Measurements from ENCODE around the gene NR2C2.

NR2C2 gene

GRCh38 chr3:14905055-14905657 is 42.2 kb upstream of the NR2C2 start:
- in situ Hi-C loops (cut with HindIII; ENCODE audit: low sequenced_read_pairs): no loop called here
- no peak for DNase-seq (ENCODE audit: low read depth, low spot score)
- TF ChIP-seq, protein P1, sequence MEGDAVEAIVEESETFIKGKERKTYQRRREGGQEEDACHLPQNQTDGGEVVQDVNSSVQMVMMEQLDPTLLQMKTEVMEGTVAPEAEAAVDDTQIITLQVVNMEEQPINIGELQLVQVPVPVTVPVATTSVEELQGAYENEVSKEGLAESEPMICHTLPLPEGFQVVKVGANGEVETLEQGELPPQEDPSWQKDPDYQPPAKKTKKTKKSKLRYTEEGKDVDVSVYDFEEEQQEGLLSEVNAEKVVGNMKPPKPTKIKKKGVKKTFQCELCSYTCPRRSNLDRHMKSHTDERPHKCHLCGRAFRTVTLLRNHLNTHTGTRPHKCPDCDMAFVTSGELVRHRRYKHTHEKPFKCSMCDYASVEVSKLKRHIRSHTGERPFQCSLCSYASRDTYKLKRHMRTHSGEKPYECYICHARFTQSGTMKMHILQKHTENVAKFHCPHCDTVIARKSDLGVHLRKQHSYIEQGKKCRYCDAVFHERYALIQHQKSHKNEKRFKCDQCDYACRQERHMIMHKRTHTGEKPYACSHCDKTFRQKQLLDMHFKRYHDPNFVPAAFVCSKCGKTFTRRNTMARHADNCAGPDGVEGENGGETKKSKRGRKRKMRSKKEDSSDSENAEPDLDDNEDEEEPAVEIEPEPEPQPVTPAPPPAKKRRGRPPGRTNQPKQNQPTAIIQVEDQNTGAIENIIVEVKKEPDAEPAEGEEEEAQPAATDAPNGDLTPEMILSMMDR (IDR thresholded peaks at IDR 0.05; ENCODE audit: low read depth, low read length): no peak
- H3K4me3 ChIP-seq (ENCODE audit: low read depth, low read length): no peak overlapping the region

GRCh38 chr3:14906355-14906971 is 40.9 kb upstream of the NR2C2 start:
- no peak for DNase-seq (ENCODE audit: low read depth, low spot score)
- in situ Hi-C loops (cut with HindIII; ENCODE audit: low sequenced_read_pairs): no loop called here
- TF ChIP-seq, protein P1 (IDR thresholded peaks at IDR 0.05; ENCODE audit: low read depth, low read length): no peak
- H3K4me3 ChIP-seq (ENCODE audit: low read depth, low read length): no peak overlapping the region

DNA sequence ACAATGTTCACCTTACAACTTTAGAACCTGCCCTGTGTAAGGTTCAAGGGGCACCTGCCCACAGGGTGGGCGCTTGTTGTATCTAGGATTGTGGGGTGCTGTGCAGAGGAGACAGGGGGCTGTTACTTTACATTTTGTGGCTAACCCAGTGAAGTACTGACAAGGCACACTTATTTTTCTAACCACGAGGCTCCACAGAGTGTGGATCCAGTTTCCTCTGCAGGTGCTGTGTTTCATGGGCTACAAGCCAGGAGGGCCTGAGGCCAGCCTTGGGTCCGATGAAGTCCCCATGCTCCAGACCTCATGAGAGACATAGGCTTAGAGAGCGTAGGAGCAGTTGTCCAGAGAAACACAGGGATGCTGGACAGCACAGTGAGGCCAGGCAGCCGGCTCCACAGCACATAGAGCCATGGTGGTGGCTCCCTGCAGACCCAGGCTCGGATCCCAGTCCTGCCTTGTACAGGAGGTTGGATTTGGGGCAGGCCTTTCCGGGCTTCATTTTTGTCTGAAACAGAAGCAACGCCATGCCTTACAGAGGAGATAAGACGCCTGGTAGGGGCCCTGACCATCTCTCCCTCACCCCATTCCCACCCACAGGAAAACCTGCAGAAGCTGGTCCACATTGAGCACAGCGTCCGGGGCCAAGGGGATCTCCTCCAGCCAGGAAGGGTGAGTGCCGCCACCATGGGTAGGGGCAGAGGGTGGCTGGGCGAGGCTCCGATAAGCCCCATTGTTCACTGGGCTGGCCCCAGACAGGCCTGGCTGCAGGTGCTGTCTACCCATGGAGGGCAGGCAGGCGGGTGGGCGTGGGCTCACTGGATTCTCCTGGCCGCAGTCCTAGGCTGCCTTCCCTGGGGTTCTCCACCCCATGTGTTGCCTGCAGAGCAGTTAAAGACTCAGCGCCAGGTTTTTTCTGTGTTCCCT is 40.1 kb upstream of the NR2C2 start:
- TF ChIP-seq, protein P1 (IDR thresholded peaks at IDR 0.05; ENCODE audit: low read depth, low read length): no peak
- H3K4me3 ChIP-seq (ENCODE audit: low read depth, low read length): no peak overlapping the region
- DNase-seq (ENCODE audit: low read depth, low spot score): no peak
- in situ Hi-C loops (cut with HindIII; ENCODE audit: low sequenced_read_pairs): no loop called here

DNA sequence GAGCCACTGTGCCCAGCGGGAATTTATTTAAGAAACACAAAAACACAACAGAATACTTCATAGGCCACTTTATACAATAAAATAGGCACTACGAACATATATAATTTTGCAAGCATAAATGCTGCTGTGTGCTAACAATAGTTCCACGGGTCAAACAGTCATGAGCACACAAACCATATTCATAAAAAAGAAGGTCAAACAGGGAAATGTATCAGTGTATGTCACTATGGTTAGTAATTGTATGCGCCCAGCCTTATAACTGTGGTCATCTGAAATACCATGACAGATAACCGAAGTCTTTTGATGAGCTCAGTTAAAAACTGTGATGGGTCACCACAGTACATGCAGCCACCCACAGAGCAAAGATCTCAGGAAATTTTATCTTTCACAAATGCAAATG is 38.1 kb upstream of the NR2C2 start:
- no peak for DNase-seq (ENCODE audit: low read depth, low spot score)
- in situ Hi-C loops (cut with HindIII; ENCODE audit: low sequenced_read_pairs): no loop called here
- no peak overlapping the region for H3K4me3 ChIP-seq (ENCODE audit: low read depth, low read length)
- TF ChIP-seq, protein P1 (IDR thresholded peaks at IDR 0.05; ENCODE audit: low read depth, low read length): no peak

DNA sequence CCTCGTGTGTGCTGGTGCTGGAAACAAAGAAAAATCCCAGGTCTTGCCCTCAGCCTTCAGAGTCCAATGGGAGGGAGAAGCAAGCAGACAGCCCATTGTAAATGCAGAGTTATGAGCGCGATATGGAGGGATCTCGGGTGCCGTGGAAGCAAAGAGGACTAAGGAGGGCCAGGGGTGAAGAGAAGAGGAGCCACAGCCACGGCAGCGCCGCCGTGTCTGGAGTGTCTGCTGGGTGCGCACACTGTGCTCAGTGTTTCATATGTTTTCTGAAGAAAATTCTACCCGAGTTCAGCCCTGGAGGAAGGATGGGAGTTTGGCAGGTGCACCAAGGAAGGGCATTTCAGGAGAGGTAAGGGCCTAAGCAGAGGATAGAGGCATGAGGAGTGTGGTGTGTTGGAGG is 35.7 kb upstream of the NR2C2 start:
- no peak for DNase-seq (ENCODE audit: low read depth, low spot score)
- in situ Hi-C loops (cut with HindIII; ENCODE audit: low sequenced_read_pairs): no loop called here
- no peak overlapping the region for H3K4me3 ChIP-seq (ENCODE audit: low read depth, low read length)
- TF ChIP-seq, protein P1 (IDR thresholded peaks at IDR 0.05; ENCODE audit: low read depth, low read length): no peak

- in situ Hi-C loops (cut with HindIII; ENCODE audit: low sequenced_read_pairs): no loop called here
- no peak overlapping the region for H3K4me3 ChIP-seq (ENCODE audit: low read depth, low read length)
- no peak for DNase-seq (ENCODE audit: low read depth, low spot score)
- TF ChIP-seq, protein P1 (IDR thresholded peaks at IDR 0.05; ENCODE audit: low read depth, low read length): no peak
These were observed 34.1 kb upstream of the NR2C2 start for GRCh38 chr3:14913071-14913925.
